HEK293 (cell line): Measurements from ENCODE around the gene MAPK8IP3.

Source experiments
- CTCF ChIA-PET: fragments of 350-600 bp; formaldehyde crosslinking; extraction: SDS; loops from one replicate; lab custom pipeline; 2021; ENCODE audit warnings: antibody characterized with exemption; lab: Yijun Ruan, JAX
- POLR2A ChIA-PET: fragments of 300-600 bp; formaldehyde crosslinking; extraction: SDS; loops from one replicate; lab custom pipeline; 2020; ENCODE audit warnings: antibody characterized with exemption, inconsistent platforms; lab: Yijun Ruan, JAX
- H3K27ac ChIP-seq: fragments of 200-500 bp; sonication (Bioruptor generic); 2 replicates; pipeline ENCODE4 v1.5.1; 2014; ENCODE audit warnings: low read depth, low read length, control low read depth, inconsistent platforms; ENCODE audit errors: extremely low read depth
- H3K36me3 ChIP-seq, 2 experiments: fragments of 200-500 bp in 1 of 2; sonication (Bioruptor generic) in 1 of 2; 1 replicate in 1 of 2; 2 replicates in 1 of 2; pipeline ENCODE4 v1.5.1; 2014 to 2017; ENCODE audit warnings: inconsistent platforms in 2 of 2, low read length in 2 of 2; ENCODE audit not compliant: control insufficient read depth in 2 of 2, insufficient read depth in 1 of 2
- H3K4me1 ChIP-seq: fragments of 200-500 bp; sonication (Bioruptor generic); 2 replicates; pipeline ENCODE4 v1.5.1; 2014; ENCODE audit warnings: mild to moderate bottlenecking, low read length, inconsistent platforms; ENCODE audit not compliant: control insufficient read depth, insufficient read depth
- H3K4me3 ChIP-seq: 2 replicates; pipeline ENCODE4 v1.5.1; 2011; ENCODE audit warnings: low read depth, mild to moderate bottlenecking, control low read depth, low read length, moderate library complexity
- H3K9me3 ChIP-seq: fragments of 200-500 bp; sonication (Bioruptor generic); 2 replicates; pipeline ENCODE4 v1.5.1; 2014; ENCODE audit warnings: low read depth, low read length, inconsistent platforms; ENCODE audit not compliant: control insufficient read depth, insufficient read depth
- BCL11A ChIP-seq: fragments of 450-650 bp; formaldehyde crosslinking; IDR thresholded peaks from 2 replicates; pipeline ENCODE4 v1.5.1; 2016; ENCODE audit warnings: low read depth, missing biosample characterization, missing genetic modification characterization
- BCL6B ChIP-seq: fragments of 450-650 bp; formaldehyde crosslinking; IDR thresholded peaks from 2 replicates; pipeline ENCODE4 v1.5.1; 2017; ENCODE audit warnings: missing biosample characterization, missing genetic modification characterization
- INSM2 ChIP-seq: fragments of 450-650 bp; formaldehyde crosslinking; IDR thresholded peaks from 2 replicates; pipeline ENCODE4 v1.5.1; 2016; ENCODE audit warnings: missing biosample characterization, missing genetic modification characterization
- SCRT2 ChIP-seq: fragments of 450-650 bp; formaldehyde crosslinking; IDR thresholded peaks from 2 replicates; pipeline ENCODE4 v1.5.1; 2016; ENCODE audit warnings: missing biosample characterization, missing genetic modification characterization
- SETDB1 ChIP-seq: IDR thresholded peaks from one replicate; pipeline ENCODE4 v1.6.1; 2017; ENCODE audit warnings: mild to moderate bottlenecking, low read length, moderate library complexity, mixed read lengths; ENCODE audit not compliant: insufficient read length
- TRIM28 ChIP-seq: IDR thresholded peaks from 2 replicates; pipeline ENCODE4 v1.6.1; 2011; ENCODE audit warnings: low read length, control low read depth, borderline replicate concordance
- ZBTB21 ChIP-seq: fragments of 450-650 bp; formaldehyde crosslinking; IDR thresholded peaks from 2 replicates; pipeline ENCODE4 v1.5.1; 2017; ENCODE audit warnings: missing biosample characterization, missing genetic modification characterization
- ZNF121 ChIP-seq: fragments of 450-650 bp; formaldehyde crosslinking; IDR thresholded peaks from 2 replicates; pipeline ENCODE4 v1.5.1; 2016; ENCODE audit warnings: missing biosample characterization, missing genetic modification characterization
- ZNF16 ChIP-seq: fragments of 450-650 bp; formaldehyde crosslinking; IDR thresholded peaks from 2 replicates; pipeline ENCODE4 v1.5.1; 2016; ENCODE audit warnings: low read depth, missing biosample characterization, missing genetic modification characterization
- ZNF169 ChIP-seq: fragments of 450-650 bp; formaldehyde crosslinking; IDR thresholded peaks from 2 replicates; pipeline ENCODE4 v1.5.1; 2016; ENCODE audit warnings: missing biosample characterization, missing genetic modification characterization
- ZNF2 ChIP-seq: fragments of 450-650 bp; formaldehyde crosslinking; IDR thresholded peaks from 2 replicates; pipeline ENCODE4 v1.5.1; 2016; ENCODE audit warnings: missing biosample characterization, missing genetic modification characterization
- ZNF248 ChIP-seq: fragments of 450-650 bp; formaldehyde crosslinking; IDR thresholded peaks from 2 replicates; pipeline ENCODE4 v1.5.1; 2017; ENCODE audit warnings: missing biosample characterization, missing genetic modification characterization
- ZNF266 ChIP-seq: fragments of 450-650 bp; formaldehyde crosslinking; IDR thresholded peaks from 2 replicates; pipeline ENCODE4 v1.5.1; 2016; ENCODE audit warnings: missing biosample characterization, missing genetic modification characterization, low read depth
- ZNF302 ChIP-seq: fragments of 450-650 bp; formaldehyde crosslinking; IDR thresholded peaks from 2 replicates; pipeline ENCODE4 v1.5.1; 2016; ENCODE audit warnings: missing biosample characterization, missing genetic modification characterization, low read depth
- ZNF433 ChIP-seq: fragments of 450-650 bp; formaldehyde crosslinking; IDR thresholded peaks from 2 replicates; pipeline ENCODE4 v1.5.1; 2016; ENCODE audit warnings: missing biosample characterization, missing genetic modification characterization, low read depth
- ZNF558 ChIP-seq: fragments of 450-650 bp; formaldehyde crosslinking; IDR thresholded peaks from 2 replicates; pipeline ENCODE4 v1.5.1; 2016; ENCODE audit warnings: missing biosample characterization, missing genetic modification characterization
- ZNF600 ChIP-seq: fragments of 450-650 bp; formaldehyde crosslinking; IDR thresholded peaks from 2 replicates; pipeline ENCODE4 v1.5.1; 2016; ENCODE audit warnings: missing biosample characterization, missing genetic modification characterization
- ZNF677 ChIP-seq: fragments of 450-650 bp; IDR thresholded peaks from 2 replicates; pipeline ENCODE4 v1.5.0; 2018; ENCODE audit warnings: missing biosample characterization, mild to moderate bottlenecking, missing genetic modification characterization, moderate library complexity
- ZNF76 ChIP-seq: fragments of 450-650 bp; formaldehyde crosslinking; IDR thresholded peaks from 2 replicates; pipeline ENCODE4; 2016; ENCODE audit warnings: low read depth, missing biosample characterization, missing genetic modification characterization, borderline replicate concordance
- ZNF777 ChIP-seq: fragments of 450-650 bp; formaldehyde crosslinking; IDR thresholded peaks from 2 replicates; pipeline ENCODE4 v1.5.1; 2017; ENCODE audit warnings: missing biosample characterization, missing genetic modification characterization, borderline replicate concordance
- TF ChIP-seq, protein P1 (sequence below): fragments of 450-650 bp; formaldehyde crosslinking; IDR thresholded peaks from 2 replicates; pipeline ENCODE4 v1.5.1; 2017; ENCODE audit warnings: missing biosample characterization, mild to moderate bottlenecking, missing genetic modification characterization, moderate library complexity

The MAPK8IP3 gene

DNA sequence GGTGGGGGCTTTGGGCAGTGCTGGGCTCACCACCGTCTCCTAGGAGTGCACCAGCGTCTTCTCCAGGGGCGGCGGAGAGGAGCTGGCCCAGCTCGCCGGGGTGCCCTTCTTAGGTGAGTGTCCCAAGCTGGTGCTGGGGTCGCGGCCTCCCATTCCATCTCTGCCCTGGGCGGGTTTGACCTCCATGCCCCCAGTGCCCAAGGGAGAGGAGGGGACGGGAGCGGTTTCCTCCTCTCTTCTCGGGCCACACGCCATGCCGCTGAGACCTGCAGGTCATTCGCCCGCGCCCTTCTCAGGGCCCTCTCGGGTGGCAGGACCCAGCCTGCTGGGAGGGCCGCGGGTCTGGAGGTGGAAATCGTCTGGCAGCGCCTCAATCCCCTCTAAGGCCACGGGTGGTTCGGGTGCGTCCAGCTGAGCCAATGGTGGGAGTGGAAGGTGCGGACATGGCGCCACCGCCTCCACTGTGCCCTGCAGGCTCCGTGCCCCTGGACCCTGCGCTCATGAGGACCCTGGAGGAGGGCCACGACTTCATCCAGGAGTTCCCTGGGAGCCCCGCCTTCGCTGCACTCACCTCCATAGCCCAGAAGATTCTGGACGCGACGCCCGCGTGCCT is 82.2 kb downstream of the MAPK8IP3 start:
- ChIA-PET POLR2A (interaction anchor here (1.5 kb wide), 2 partner anchors 10 to 367 kb away, joined by 3 read pairs; partner anchors contain the start of gene TRAF7), CTCF (no interaction called here)
- H3K27ac ChIP-seq: no peak overlapping the region
- 0 out of 2 replicates have a peak, but pooled peaks cover 2% of the 10 kb centered on the region for H3K4me1 ChIP-seq
- TF ChIP-seq SETDB1: no peak
- no peak for TF ChIP-seq TRIM28
- no peak for TF ChIP-seq ZNF777 (tag by site-specific recombination)
- no peak for TF ChIP-seq ZNF433 (tag by site-specific recombination)
- no peak for TF ChIP-seq ZNF121 (tag by site-specific recombination)
- TF ChIP-seq ZNF558 (tag by site-specific recombination): no peak
- TF ChIP-seq ZNF266: no peak
- no peak for TF ChIP-seq ZNF169 (tag by site-specific recombination)
- no peak for TF ChIP-seq ZNF76 (tag by site-specific recombination)
- TF ChIP-seq ZBTB21 (tag by site-specific recombination): no peak
- TF ChIP-seq INSM2 (tag by site-specific recombination): no peak
- TF ChIP-seq ZNF302 (tag by site-specific recombination): no peak
- no peak for TF ChIP-seq ZNF16 (tag by site-specific recombination)
- no peak for TF ChIP-seq ZNF677 (tag by site-specific recombination)
- no peak for TF ChIP-seq BCL6B (tag by site-specific recombination)
- TF ChIP-seq BCL11A (tag by site-specific recombination): no peak
- no peak for TF ChIP-seq SCRT2 (tag by site-specific recombination)
- no peak for TF ChIP-seq ZNF2
- H3K4me3 ChIP-seq: no peak overlapping the region
- H3K9me3 ChIP-seq: no peaks in the 10 kb centered on the region
- peaks cover 11 to 60% of the 10 kb centered on the region in 2 experiments; a peak in 2 of 3 replicates for H3K36me3 ChIP-seq

- H3K27ac ChIP-seq: no peak overlapping the region
- CTCF ChIA-PET: interaction anchor here (0.7 kb wide), 1 partner anchor 36 kb away, joined by 4 read pairs; no protein-coding TSS in a partner anchor
- 0 out of 2 replicates have a peak, but pooled peaks cover 2% of the 10 kb centered on the region for H3K4me1 ChIP-seq
- H3K36me3 ChIP-seq: peaks cover 11 to 60% of the 10 kb centered on the region in 2 experiments; a peak in 2 of 3 replicates
- H3K4me3 ChIP-seq: no peak overlapping the region
- TF ChIP-seq, protein P1, sequence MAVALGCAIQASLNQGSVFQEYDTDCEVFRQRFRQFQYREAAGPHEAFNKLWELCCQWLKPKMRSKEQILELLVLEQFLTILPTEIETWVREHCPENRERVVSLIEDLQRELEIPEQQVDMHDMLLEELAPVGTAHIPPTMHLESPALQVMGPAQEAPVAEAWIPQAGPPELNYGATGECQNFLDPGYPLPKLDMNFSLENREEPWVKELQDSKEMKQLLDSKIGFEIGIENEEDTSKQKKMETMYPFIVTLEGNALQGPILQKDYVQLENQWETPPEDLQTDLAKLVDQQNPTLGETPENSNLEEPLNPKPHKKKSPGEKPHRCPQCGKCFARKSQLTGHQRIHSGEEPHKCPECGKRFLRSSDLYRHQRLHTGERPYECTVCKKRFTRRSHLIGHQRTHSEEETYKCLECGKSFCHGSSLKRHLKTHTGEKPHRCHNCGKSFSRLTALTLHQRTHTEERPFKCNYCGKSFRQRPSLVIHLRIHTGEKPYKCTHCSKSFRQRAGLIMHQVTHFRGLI (tag by site-specific recombination): peak; percentile 99
- no peak for TF ChIP-seq ZNF248
- peak; percentile 58; the same call in 1 of the 2 replicates for TF ChIP-seq ZNF600
- H3K9me3 ChIP-seq: no peaks in the 10 kb centered on the region
- POLR2A ChIA-PET: interaction anchor here (1.5 kb wide), 2 partner anchors 11 to 367 kb away, joined by 3 read pairs; partner anchors contain the start of gene TRAF7
These were observed 82.7 kb downstream of the MAPK8IP3 start for GRCh38 chr16:1788708-1789100.
